Activated T-helper 9 cell treated with anti-CD3 and anti-CD28 coated beads, Interleukin-2, amount 50 U/mL, for 16 hours (primary cell): Measurements from ENCODE around the gene OR52J3.

Experiments used
- DNase-seq: peaks from one replicate; pipeline ENCODE4 v3.0.0-alpha.2; 2020; ENCODE audit warnings: low read depth

The OR52J3 gene

GRCh38 chr11:5096011-5096410 lies 49.7 kb downstream of the OR52J3 start:
- no peak for DNase-seq
